ENCODE results near the gene MMP28.

DNA sequence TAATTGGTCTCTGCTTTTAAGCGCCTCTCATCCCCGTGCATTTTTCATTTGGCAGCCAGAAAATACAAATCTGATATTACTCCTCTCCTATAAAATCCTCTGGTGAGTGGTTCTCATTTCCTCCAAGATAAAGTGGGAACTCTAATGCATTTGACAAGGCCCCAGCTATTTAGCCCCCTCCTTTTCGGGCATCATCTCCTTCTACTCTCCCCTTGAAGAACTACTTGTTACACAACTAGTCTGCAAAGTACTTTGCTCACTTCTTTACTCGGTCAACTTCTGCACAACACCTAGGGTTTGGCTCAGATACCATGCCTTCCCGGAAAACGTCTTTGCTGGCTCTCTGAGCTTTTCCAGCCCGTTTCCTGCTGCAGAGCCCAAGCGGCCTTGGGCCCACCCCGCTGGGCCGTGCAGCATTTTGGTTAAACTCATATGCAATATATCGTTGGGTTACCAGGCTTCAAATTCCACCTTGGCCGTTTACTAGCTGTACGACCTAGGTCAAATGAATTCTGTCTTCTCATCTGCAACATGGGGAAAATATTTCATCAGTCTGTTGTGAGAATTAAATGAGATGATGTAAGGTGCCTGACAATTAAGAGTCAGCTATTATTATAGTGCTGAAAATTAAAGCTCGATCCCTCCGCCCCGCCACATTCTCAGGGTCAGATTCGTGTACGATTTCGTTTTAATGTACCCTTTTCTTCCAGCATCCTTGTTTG is 13.0 kb upstream of the MMP28 start:
- TF ChIP-seq, protein P1, sequence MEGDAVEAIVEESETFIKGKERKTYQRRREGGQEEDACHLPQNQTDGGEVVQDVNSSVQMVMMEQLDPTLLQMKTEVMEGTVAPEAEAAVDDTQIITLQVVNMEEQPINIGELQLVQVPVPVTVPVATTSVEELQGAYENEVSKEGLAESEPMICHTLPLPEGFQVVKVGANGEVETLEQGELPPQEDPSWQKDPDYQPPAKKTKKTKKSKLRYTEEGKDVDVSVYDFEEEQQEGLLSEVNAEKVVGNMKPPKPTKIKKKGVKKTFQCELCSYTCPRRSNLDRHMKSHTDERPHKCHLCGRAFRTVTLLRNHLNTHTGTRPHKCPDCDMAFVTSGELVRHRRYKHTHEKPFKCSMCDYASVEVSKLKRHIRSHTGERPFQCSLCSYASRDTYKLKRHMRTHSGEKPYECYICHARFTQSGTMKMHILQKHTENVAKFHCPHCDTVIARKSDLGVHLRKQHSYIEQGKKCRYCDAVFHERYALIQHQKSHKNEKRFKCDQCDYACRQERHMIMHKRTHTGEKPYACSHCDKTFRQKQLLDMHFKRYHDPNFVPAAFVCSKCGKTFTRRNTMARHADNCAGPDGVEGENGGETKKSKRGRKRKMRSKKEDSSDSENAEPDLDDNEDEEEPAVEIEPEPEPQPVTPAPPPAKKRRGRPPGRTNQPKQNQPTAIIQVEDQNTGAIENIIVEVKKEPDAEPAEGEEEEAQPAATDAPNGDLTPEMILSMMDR (IDR thresholded peaks at IDR 0.05): no peak
- TF ChIP-seq POLR2A (IDR thresholded peaks at IDR 0.05): no peak

All from thyroid gland (tissue), 4 donors.